ENCODE data around the gene YBX3. TPM values are rescaled to one million over a fixed set of nuclear protein-coding genes. Genes with fewer than 3 reads are reported as not detected.

Gene YBX3
- total RNA-seq, 4 donors from 2014 or later = 77.1 to 291 (median 151) TPM

GRCh38 chr12:10697156-10697555 lies 26.0 kb downstream of the YBX3 start:
- H3K4me1 ChIP-seq = no peaks in the 10 kb centered on the region
- H3K27ac ChIP-seq = no peak overlapping the region
- DNase-seq = no peak
- TF ChIP-seq POLR2A (IDR thresholded peaks at IDR 0.05) (no peak), CTCF (IDR thresholded peaks at IDR 0.05) (no peak)
- peaks cover 0 to 50% (median 0%) of the 10 kb centered on the region in 3 donors for H3K36me3 ChIP-seq
- H3K27me3 ChIP-seq = no peaks in the 10 kb centered on the region
- no peak overlapping the region for H3K4me3 ChIP-seq
- H3K9me3 ChIP-seq = no peaks in the 10 kb centered on the region

- Histone ChIP-seq H3K9me3 (no peaks in the 10 kb centered on the region), H3K27ac (no peak overlapping the region), H3K4me3 (no peak overlapping the region), H3K4me1 (no peaks in the 10 kb centered on the region), H3K36me3 (no peaks in the 10 kb centered on the region), H3K27me3 (no peaks in the 10 kb centered on the region)
- DNase-seq = no peak
- no peak for TF ChIP-seq POLR2A (IDR thresholded peaks at IDR 0.05)
- TF ChIP-seq CTCF (IDR thresholded peaks at IDR 0.05) = no peak
These were observed 32.2 kb downstream of the YBX3 start for GRCh38 chr12:10690906-10691305.

GRCh38 chr12:10689146-10689545 lies 34.0 kb downstream of the YBX3 start:
- no peak for DNase-seq
- H3K27me3 ChIP-seq = no peaks in the 10 kb centered on the region

GRCh38 chr12:10688042-10688441 lies 35.1 kb downstream of the YBX3 start:
- H3K36me3 ChIP-seq = no peaks in the 10 kb centered on the region
- H3K4me1 ChIP-seq = no peaks in the 10 kb centered on the region
- H3K27me3 ChIP-seq = no peaks in the 10 kb centered on the region
- TF ChIP-seq POLR2A (IDR thresholded peaks at IDR 0.05) (no peak), CTCF (IDR thresholded peaks at IDR 0.05) (no peak)
- H3K27ac ChIP-seq = no peak overlapping the region
- no peak for DNase-seq
- no peaks in the 10 kb centered on the region for H3K9me3 ChIP-seq
- H3K4me3 ChIP-seq = no peak overlapping the region

More at GRCh38 chr12:10689146-10689545, 34.0 kb downstream of the YBX3 start:
- Histone ChIP-seq H3K36me3 (no peaks in the 10 kb centered on the region), H3K4me1 (no peaks in the 10 kb centered on the region), H3K9me3 (no peaks in the 10 kb centered on the region), H3K4me3 (no peak overlapping the region), H3K27ac (no peak overlapping the region)
- TF ChIP-seq POLR2A (IDR thresholded peaks at IDR 0.05) = no peak

GRCh38 chr12:10673659-10674384 lies 49.3 kb downstream of the YBX3 start, which contains the start of gene STYK1:
TSS of gene STYK1 (minus strand) at chr12:10674052. CDS start at chr12:10634618, 39,434 bp downstream.
- H3K27me3 ChIP-seq = no peaks in the 10 kb centered on the region
- DNase-seq = peak; percentile 30 to 90 (median 87)
- H3K4me1 ChIP-seq = peaks cover 0 to 10% (median 6%) of the 10 kb centered on the region in 4 donors
- H3K9me3 ChIP-seq = no peaks in the 10 kb centered on the region
- peak within 1 kb of the TSS; percentile 31 to 89 (median 78) for H3K27ac ChIP-seq
- no peaks in the 10 kb centered on the region for H3K36me3 ChIP-seq
- peak; percentile 23 to 97 (median 86) for TF ChIP-seq CTCF (IDR thresholded peaks at IDR 0.05)
- peak; percentile 56 to 61 for TF ChIP-seq POLR2A (IDR thresholded peaks at IDR 0.05)
- H3K4me3 ChIP-seq = peak within 1 kb of the TSS; percentile 26 to 62 (median 46)

GRCh38 chr12:10672231-10672868 lies 50.8 kb downstream of the YBX3 start:
- DNase-seq = peak in 2 of 3 donors; percentile 77 to 84
- peak overlapping the region in 3 of 4 donors; percentile 20 to 62 (median 56) for H3K4me3 ChIP-seq
- peak overlapping the region in 3 of 4 donors; percentile 73 to 83 (median 73) for H3K27ac ChIP-seq
- no peaks in the 10 kb centered on the region for H3K9me3 ChIP-seq
- peaks cover 0 to 10% (median 8%) of the 10 kb centered on the region in 4 donors for H3K4me1 ChIP-seq
- H3K27me3 ChIP-seq = no peaks in the 10 kb centered on the region
- TF ChIP-seq POLR2A (IDR thresholded peaks at IDR 0.05) = peak; percentile 36 to 52
- no peak for TF ChIP-seq CTCF (IDR thresholded peaks at IDR 0.05)
- H3K36me3 ChIP-seq = no peaks in the 10 kb centered on the region

Measured in Peyer's patch (tissue), 4 donors.